Stimulated activated CD8-positive, alpha-beta memory T cell treated with anti-CD3 and anti-CD28 coated beads, Interleukin-2, amount 100 ng/mL, for 1 hour (primary cell): ENCODE data around the gene KIF13A.
"Not testable (repeated sequence)": the region's sequence is repeated elsewhere in the genome, so short reads cannot be mapped to it uniquely, and the experiment has no call there.

ENCODE experiments used
- DNase-seq, 2 donors: peaks; one replicate each; pipeline ENCODE4 v3.0.0-alpha.2; 2020; ENCODE audit warnings: low read depth in 2 of 2

The KIF13A gene

DNA sequence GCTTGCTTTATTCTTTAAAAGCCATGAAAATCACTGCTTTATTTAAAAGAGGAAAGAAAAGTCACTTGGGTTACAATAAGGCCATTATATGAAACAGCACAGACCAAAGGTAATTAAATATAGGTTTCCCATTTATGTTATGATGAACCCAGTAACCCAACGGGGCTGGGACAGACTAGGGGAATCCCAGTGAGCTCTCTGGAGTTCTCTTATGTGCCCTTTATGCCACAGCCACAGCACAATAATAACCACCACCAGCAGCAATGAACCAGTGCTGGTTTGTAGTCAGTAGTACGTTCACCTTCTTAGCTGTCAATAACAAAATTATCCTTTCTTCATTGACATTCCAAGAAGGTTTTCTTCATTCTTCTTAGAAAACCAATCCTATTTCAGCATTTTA is 87.4 kb downstream of the KIF13A start:
- no peak for DNase-seq

DNA sequence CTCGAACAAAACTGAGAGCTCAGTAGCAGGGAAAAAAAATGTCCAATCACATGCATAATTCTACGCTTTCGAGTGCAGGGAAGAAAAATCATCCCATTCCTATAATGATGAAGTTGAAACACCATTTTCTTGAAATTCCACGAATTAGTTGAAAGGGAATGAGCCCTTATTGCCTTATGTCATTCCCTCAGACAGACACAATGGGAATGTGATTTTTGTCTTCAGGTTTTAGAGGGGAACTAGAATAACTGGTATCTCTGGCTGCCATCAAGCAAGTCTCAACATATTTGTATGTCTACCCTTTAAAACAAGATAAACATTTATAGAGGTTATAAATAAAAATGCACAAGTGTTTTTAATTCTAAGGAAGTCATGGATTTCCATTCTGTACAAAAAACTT is 87.9 kb downstream of the KIF13A start:
- DNase-seq: no peak

DNA sequence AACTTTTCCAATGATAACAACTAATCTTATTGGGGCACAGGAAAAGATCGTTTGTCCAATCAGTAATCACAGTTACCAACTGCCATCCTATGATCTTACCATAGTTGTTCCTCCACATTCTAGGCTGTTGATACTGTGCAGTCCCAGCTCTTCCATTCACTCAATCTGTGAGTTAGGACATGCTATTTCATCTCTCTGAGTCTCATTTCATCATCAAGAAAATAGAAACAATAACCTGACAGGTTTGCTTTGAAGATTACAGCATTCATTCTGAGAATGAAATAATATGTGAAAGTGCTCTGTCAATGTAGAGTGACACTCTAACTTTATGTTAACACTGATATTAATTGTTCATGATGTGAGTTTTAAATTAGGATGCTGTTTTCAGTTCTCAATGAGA is 89.8 kb downstream of the KIF13A start:
- DNase-seq: no peak

DNA sequence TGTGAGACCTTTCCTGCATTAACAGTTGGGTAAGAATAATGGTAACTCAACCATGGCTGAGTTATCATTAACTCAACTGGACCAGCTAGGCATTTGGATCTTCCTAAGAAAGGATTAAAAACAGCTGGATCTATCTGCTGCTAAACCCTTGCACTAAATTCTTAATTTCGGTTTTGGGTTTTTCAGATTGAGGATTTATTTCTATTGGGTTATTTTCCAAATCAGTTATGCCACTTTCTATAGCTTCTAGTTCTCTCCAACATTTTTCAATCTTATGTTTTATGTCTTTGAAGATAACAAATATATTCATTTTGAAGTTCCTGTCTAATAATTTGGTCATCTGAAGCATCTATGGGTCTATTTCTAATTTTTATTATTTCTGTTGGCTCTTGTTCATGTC is 92.5 kb downstream of the KIF13A start:
- DNase-seq: no peak

DNA sequence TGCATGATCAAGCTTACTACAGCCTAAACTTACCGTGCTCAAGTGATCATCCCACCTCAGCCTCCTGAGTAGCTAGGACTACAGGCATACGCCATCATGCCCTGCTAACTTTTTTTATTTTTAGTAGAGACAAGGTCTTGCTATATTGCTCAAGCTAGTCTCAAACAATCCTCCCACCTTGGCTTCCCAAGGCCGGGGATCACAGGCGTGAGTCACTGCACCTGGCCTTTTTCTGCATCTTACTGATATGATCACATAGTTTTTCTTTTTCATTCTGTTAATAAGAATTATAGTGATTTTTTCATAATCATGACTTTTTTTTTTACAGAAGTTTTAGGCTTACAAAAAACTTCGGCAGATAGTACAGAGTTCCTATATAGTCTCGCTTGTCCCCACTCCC is 93.2 kb downstream of the KIF13A start:
- no peak for DNase-seq

DNA sequence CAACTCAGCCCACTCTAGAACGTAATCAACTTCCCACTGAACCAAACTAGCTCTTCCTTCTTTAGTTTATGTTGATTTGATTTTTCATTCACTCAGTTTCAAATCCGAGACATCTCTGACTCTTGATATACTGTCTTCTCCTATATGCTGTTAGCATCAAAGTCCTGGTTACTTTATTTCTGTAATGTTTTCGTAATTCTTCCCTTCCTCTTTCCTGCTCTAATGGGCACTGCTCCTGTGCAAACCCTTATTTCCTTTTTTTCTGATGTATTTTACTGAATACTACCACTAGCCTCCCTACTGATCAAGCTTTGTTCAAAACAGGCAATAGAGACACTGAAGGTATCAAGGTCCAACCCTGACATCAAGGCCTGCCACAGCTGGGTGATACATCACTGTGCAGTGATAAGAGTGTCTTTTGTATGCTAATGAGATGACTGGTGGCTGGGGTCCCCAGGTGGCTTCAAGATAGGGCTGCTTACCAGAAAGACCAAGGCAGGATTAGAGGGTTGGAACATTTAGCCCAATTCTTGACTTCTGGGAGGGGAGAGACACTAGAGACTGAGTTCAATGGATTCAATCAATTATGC is 95.2 kb downstream of the KIF13A start:
- DNase-seq: no peak

DNA sequence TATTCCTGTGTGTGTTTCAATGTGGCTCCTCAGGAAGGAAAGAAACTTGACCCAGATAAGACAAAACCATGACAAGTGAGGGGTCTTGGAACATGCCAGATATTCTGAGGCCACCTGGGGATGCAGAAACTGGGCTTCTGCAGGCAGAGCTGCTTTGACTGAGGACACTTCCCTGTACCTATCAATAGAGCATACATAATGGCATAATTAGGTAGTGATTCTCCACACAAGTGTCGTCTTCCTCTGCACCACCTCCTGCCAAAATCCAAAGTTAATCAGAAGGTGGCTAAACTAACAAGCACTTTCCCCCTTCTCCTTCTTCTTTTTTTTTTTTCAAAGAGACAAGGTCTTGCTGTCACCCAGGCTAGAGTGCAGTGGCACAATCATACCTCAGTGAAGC is 97.1 kb downstream of the KIF13A start:
- DNase-seq: no peak

DNA sequence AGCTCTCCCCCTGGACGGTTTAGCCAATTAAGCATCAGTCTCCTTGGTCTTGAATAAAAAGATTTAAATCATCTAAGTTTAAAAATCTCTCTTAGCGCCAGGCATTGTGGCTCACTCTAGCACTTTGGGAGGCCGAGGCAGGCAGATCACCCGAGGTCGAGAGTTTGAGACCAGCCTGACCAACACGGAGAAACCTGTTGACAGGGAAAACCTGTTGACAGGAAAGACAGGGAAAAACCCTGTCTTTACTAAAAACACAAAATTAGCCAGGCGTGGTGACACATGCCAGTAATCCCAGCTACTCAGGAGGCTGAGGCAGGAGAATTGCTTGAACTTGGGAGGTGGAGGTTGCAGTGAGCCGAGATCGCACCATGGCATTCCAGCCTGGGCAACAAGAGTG is 97.7 kb downstream of the KIF13A start:
- DNase-seq: not testable (repeated sequence)

DNA sequence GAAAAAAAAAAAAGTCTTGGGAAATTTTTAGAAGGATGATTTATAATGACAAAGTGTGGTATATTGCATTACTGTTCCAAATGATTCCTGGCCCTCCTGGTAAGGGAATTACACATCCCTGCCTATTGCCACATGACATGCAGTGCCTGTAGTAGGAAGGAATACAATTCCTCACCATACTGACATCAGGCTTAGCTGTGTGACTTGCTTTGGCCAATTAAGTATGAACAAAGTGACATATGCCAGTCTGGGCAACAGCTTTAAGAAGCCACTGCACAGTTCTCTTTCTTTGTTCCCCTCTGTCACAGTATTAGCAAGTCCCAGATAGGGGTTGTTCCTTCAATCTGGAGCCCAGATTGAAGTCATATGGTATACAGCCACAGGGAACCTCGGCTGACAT is 100.5 kb downstream of the KIF13A start:
- no peak for DNase-seq

DNA sequence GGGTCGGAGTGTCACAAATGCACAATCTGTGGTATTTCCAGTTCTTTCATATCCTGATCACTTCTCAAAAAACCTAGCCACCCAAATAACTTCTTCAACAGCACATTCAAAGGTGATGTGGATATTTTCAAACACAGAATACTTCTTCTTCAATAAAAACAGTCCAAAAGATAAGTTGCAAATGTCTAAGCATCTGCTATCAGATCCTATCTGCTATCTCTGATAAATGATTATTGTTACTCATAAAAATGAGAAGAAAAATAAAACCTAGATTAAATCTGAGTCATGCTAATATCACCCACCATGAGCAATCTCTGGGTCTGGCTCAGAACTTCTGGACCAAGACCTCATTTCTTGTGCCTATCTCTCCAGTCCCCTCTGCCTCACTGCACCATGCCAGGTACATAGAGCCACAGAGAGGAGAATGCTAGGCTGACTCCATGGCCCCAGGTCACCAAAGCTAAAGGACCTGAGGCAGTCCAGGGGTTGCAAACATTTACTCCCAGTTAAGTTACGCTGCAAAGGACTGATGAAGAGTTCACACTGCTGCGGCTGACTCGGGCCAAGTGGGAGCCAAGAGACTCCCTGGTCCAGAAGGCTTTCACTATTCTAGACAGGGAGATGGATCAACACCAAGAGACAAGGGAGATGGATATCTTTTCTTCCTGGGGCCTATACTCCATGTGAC is 101.4 kb downstream of the KIF13A start:
- DNase-seq: no peak

DNA sequence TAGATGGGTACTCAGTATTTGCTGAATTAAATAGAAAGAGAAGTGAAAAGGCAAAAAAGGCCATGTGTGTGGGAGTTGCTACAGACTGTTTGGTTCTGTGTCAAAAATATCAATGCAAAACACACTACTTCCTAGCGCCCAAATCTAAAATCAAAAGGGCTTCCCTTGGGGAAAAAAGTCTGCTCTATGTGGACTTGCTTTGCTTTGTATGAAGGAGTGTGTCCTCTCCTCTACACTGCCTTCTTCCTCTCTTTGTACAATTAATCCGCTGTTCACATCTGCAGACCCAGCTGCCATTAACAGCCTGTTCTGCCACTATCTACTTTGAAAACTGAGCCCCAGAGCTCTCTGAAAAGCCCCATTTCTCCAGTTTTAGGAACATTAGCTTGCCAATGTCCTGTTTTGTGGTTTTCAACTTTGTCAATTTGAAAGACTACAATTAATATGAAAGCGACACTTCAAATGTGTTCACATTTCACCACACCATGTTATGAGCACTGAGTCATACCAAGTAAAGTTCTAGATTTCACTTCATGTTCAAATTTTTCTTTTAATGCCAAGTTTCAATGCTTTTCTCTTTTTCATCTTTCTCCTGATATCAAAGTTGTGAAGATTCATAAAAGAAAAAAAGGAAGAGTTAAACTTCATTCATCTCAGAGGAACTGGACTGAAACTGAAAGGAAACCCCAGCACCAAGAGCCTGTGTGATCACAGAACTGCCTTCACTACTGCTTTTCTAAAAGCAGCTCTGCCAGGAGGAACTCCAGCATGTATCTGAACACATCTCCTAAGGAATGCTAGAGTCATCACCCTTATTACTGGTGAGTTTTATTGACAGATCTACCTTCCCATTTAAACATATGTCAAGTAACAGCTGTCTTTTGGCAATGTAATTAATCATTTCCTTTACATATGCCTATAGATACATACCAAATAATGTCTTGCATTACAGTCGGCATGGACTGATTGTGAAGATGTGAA is 102.6 kb downstream of the KIF13A start:
- no peak for DNase-seq

DNA sequence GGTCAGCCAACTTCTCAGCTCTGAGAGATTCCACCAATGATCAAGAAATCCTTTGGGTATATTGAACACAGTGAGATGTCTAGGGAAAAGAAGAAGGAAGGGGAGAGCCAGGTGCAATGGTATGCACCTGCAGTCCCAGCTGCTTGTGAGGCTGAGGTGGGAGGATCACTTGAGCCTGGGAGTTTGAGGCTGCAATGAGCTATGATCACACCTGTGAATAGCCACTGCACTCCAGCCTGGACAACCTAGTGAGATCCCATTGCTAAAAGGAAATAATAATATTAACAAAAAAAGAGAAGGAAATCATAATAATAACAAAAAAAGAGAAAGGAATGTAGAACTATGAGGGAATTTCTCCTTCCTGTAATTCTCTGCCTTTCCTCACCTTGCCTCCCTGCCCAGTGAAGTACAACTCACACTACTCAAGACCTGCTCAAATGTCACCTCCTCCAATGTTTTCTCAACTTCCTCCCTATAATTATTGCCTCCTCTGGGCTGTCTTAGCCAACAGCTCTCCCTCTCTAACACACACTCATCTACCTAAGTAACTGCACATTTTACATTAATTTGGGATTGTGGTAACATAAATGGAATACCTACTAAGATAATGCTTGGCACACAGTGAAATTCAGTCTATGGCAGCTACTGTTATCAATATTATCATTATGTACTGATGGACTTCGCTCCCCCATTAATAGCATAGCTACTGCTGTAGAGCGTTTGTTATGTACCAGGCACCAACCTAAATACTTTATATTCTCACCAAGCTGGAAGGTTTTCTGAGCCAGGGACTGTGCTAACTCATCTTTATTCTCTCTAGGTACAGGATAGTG is 103.6 kb downstream of the KIF13A start:
- no peak for DNase-seq

DNA sequence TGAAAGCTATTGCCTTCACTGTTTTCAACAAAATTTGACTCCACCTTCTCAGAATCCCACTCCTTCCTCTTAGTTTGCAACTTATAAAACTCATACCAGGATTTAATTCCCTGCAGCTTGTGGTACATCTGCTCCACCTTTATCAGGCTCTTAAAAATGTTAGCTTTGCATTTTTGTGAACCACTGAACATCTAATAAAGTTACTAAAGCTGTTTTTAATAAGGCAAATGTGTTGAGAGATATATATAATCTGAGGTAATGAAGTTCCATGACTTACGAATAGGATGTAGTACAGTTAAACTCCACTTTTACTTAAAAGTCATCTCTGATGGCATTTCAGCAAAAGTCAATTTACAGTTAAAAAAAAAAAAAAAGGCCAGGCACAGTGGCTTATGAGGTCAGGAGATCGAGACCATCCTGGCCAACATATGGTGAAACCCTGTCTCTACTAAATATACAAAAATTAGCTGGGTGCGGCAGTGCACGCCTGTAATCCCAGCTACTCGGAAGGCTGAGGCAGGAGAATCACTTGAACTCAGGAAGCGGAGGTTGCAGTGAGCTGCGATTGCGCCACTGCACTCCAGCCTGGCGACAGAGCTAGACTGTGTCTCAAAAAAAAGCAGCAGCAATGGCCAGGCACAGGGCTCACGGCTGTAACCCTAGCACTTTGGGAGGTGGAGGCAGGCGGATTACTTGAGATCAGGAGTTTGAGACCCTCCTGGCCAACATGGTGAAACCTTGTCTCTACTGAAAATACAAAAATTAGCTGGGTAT is 106.2 kb downstream of the KIF13A start:
- DNase-seq: no peak

DNA sequence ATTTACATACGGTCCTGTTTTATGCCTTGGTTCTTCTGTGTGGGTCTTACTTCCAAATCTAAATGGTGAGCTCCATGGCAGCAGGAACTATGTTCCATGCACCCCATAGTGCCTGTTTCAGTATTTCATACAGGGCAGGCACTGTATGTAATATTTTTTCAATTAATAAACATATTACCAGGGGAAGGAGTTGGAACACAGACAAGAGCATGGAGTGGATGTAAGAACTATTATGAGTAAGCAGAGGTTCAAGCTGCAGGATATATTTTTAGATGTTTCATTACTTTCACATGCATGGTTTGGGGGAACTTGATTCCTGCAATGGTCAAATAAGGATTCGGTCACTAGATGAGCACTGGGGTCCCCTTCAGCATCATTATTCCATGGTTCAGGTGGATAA is 108.3 kb downstream of the KIF13A start:
- DNase-seq: no peak

DNA sequence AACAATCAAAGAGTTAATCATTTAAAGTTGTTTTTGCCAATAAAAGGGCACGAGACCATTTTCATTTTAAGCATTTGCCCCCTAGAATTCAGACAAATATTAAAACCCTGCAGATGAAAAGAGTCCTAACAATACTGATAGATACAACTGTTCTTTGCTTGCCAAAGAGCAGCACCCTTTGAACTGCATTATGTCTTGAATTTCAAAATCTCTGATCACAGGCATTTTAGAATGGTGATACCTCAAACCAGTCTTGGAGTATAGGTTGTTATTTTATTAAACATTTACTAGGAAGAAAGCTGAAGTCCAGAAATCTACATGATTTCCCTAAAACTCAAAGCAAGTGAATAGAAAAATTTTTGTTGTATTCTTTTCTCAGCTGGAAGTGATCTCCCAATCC is 108.7 kb downstream of the KIF13A start:
- no peak for DNase-seq

DNA sequence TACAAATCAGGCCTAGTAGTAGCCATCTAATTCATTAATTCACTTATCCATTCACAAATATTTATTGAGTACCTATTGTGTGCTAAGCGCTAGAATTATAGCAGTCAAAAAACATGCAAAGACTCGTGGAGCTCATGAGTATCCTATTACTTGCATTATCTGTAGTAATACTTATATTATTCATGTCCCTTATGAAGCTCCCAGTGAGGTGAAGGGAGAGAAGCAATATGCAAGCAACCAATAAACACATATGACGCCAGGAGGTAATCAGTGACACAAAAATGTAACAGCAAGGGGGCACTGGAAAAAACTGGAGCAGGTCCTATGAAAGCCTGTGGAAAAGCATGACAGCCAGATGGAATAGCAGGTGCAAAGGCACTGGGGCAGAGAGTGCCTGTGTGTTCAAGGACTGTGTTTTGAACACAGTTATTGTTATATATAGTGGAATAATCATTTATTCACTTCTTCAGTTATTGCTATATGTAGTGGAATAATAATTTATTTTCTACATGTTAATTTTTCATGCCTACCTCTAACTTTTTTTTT is 109.5 kb downstream of the KIF13A start:
- no peak for DNase-seq

DNA sequence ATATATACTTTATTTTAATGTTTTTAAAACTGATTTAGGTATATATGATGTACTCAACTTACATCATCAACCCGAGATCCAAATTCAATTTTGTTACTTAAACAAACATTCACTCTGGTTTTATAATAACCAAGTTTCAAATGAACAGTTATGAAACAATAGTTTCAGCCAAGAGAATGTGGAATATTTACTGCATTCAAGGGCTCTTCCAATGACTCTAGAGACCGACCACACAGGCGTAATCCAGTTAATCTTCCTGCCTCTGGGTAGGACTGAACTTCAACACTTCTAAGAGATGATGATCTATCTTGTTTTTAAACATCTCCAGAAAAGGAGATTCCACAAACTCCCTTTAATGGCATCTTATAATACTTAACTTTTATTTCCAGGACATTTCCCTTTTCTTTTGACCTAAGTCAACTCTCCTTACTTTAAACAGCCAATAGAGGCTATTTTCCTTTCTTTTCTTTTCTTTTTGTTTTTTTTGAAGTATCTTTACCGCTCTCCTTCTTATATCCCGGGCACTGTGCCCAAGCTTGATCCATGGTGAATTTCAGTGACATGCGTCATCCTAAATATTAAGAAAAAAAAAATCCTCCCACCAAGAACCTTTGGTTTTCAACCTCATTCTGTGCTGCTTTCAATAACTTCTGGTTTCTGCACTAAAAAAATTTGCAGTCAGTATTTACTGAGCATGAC is 110.1 kb downstream of the KIF13A start:
- no peak for DNase-seq

DNA sequence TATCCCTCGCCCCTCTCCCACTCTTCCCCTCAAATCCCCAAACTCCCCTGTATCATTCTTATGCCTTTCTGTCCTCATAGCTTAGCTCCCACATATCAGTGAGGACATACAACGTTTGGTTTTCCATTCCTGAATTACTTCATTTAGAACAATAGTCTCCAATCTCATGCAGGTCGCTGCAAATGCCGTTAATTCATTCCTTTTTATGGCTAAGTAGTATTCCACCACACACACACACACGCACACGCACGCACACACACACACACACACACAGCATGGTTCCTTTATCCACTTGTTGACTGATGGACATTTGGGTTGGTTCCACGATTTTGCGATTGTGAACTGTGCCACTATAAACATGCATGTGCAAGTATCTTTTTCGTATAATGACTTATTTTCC is 112.7 kb downstream of the KIF13A start:
- DNase-seq: no peak

DNA sequence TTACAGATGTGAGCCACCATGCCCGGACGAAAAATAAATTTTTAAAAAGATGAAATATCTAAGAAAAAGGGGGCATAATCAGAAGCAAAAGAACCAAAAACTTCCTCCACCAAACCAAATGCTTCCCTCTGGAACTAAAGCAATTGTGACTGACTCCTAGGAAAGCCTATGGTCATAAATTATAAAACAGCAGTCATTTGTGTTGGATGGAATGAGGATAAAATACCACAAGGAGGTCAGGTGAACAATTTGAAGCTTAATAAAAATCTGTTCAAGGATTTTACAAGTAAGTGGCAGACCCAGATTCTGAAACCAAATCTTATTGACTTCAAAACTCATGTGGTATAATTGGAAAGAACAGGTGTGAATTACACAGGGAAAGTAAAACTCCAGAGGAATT is 114.5 kb downstream of the KIF13A start:
- no peak for DNase-seq

DNA sequence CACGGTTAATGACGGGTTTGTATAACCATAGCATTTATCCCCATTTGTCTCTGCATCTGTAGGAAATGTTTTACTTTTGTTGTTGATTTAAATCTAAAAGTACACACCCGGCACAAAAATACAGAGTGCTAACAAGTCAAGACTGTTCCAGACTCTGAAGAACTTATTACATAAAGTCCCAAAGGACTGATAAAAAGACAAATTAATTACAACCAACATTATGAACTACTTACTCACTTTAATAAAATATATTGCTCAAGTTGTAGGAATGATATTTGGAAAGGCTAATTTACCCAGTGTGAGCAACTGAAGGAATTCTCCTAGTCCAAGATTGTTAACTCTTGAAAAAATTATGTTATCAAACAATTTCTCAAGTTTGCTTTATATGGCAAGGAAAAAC is 115.6 kb downstream of the KIF13A start:
- DNase-seq: no peak
